ENCODE measurements around the gene GFRA1. TPM values are rescaled to one million over a fixed set of nuclear protein-coding genes. Genes with fewer than 3 reads are reported as not detected.
A peak's percentile ranks its signal among the peaks of the same experiment; 100 is the strongest.
"Not testable (repeated sequence)": the region's sequence is repeated elsewhere in the genome, so short reads cannot be mapped to it uniquely, and the experiment has no call there.

Gene GFRA1
- total RNA-seq, 2 donors from 2014 or later = 1.6 to 3.1 TPM

GRCh38 chr10:116168329-116168728, 104.7 kb downstream of the GFRA1 start:
- 71% methylated on average over 2 of the region's 2 CpGs; no CpG with 5 or more reads in 1 of the 2 experiments for WGBS, 2 experiments (ENCODE audit: insufficient coverage in 1 of 2, insufficient read length in 1 of 2)
- Mint-ChIP-seq H3K27ac (no peak overlapping the region), H3K36me3 (ENCODE audit: low read depth) (peaks cover 4% of the 10 kb centered on the region), H3K4me3 (no peak overlapping the region), H3K4me1 (peaks cover 15% of the 10 kb centered on the region), H3K27me3 (ENCODE audit: insufficient read depth) (peaks cover 8% of the 10 kb centered on the region), H3K9me3 (peaks cover 17% of the 10 kb centered on the region)
- Histone ChIP-seq H3K36me3 (ENCODE audit: control insufficient read depth, insufficient read depth, low read length) (no peaks in the 10 kb centered on the region), H3K27me3 (ENCODE audit: control insufficient read depth, insufficient read depth, low read length, poor library complexity, severe bottlenecking) (no peaks in the 10 kb centered on the region), H3K9ac (ENCODE audit: extremely low read depth, low read length, poor library complexity, severe bottlenecking) (no peak overlapping the region), H3K4me1 (ENCODE audit: control insufficient read depth, insufficient read depth, low read length) (peaks cover 9% of the 10 kb centered on the region), H3K27ac (ENCODE audit: low read depth, low read length) (no peak overlapping the region), H3K4me3 (ENCODE audit: low read length) (no peak overlapping the region), H3K9me3 (ENCODE audit: control insufficient read depth, low read length) (peaks cover 10% of the 10 kb centered on the region)
- TF ChIP-seq CTCF (conservative IDR thresholded peaks at IDR 0.05) = no peak
- DNase-seq = no peak

GRCh38 chr10:116165941-116166340, 107.1 kb downstream of the GFRA1 start:
- not testable (repeated sequence) for H3K27me3 ChIP-seq (ENCODE audit: control insufficient read depth, insufficient read depth, low read length, poor library complexity, severe bottlenecking); H3K4me3 ChIP-seq (ENCODE audit: low read length); H3K9ac ChIP-seq (ENCODE audit: extremely low read depth, low read length, poor library complexity, severe bottlenecking); H3K36me3 Mint-ChIP-seq (ENCODE audit: low read depth); H3K27me3 Mint-ChIP-seq (ENCODE audit: insufficient read depth); H3K4me1 Mint-ChIP-seq; H3K4me3 Mint-ChIP-seq; H3K9me3 ChIP-seq (ENCODE audit: control insufficient read depth, low read length); H3K27ac ChIP-seq (ENCODE audit: low read depth, low read length); H3K27ac Mint-ChIP-seq; H3K36me3 ChIP-seq (ENCODE audit: control insufficient read depth, insufficient read depth, low read length); H3K4me1 ChIP-seq (ENCODE audit: control insufficient read depth, insufficient read depth, low read length); DNase-seq
- H3K9me3 Mint-ChIP-seq = peaks cover 17% of the 10 kb centered on the region

GRCh38 chr10:116164291-116164690, 108.7 kb downstream of the GFRA1 start:
- Mint-ChIP-seq H3K27me3 (ENCODE audit: insufficient read depth) (no peaks in the 10 kb centered on the region), H3K4me3 (no peak overlapping the region), H3K36me3 (ENCODE audit: low read depth) (peaks cover 3% of the 10 kb centered on the region), H3K4me1 (no peaks in the 10 kb centered on the region), H3K9me3 (peaks cover 12% of the 10 kb centered on the region), H3K27ac (no peak overlapping the region)
- peak overlapping the region; percentile 49 for H3K27ac ChIP-seq (ENCODE audit: low read depth, low read length)
- no peaks in the 10 kb centered on the region for H3K4me1 ChIP-seq (ENCODE audit: control insufficient read depth, insufficient read depth, low read length)
- no peak overlapping the region for H3K4me3 ChIP-seq (ENCODE audit: low read length)
- H3K36me3 ChIP-seq (ENCODE audit: control insufficient read depth, insufficient read depth, low read length) = no peaks in the 10 kb centered on the region
- no peak overlapping the region for H3K9ac ChIP-seq (ENCODE audit: extremely low read depth, low read length, poor library complexity, severe bottlenecking)
- H3K27me3 ChIP-seq (ENCODE audit: control insufficient read depth, insufficient read depth, low read length, poor library complexity, severe bottlenecking) = no peaks in the 10 kb centered on the region
- TF ChIP-seq CTCF (conservative IDR thresholded peaks at IDR 0.05) = no peak
- peak; percentile 12 for DNase-seq
- 70 to 72% methylated on average over 3 to 5 of the region's 5 CpGs for WGBS, 2 experiments (ENCODE audit: insufficient coverage in 1 of 2, insufficient read length in 1 of 2)
- peaks cover 3% of the 10 kb centered on the region for H3K9me3 ChIP-seq (ENCODE audit: control insufficient read depth, low read length)
